Small intestine (tissue), 7 donors: Measurements from ENCODE around the gene NOTCH1. TPM values are rescaled to one million over a fixed set of nuclear protein-coding genes. Genes with fewer than 3 reads are reported as not detected.

Source experiments
- DNase-seq, 2 donors: peaks; one replicate each; pipeline versions ENCODE4 v3.0.0 to v3.0.0-alpha.2; 2013
- FAIRE-seq: peaks from 2 replicates; lab custom pipeline; 2012; peaks lifted over from hg19 to GRCh38; lab: Jason Lieb, UNC
- H3K27ac ChIP-seq, 3 donors: one replicate each; pipeline ENCODE4 v1.5.1; 2013; ENCODE audit warnings: low read length in 2 of 3, mild to moderate bottlenecking in 2 of 3, control low read depth in 1 of 3, inconsistent platforms in 1 of 3, low read depth in 1 of 3, moderate library complexity in 1 of 3
- H3K27me3 ChIP-seq, 3 donors: one replicate each; pipeline ENCODE4 v1.6.1; 2013; ENCODE audit warnings: low read length in 3 of 3, inconsistent platforms in 1 of 3; ENCODE audit not compliant: control insufficient read depth in 3 of 3, insufficient read depth in 3 of 3
- H3K36me3 ChIP-seq, 3 donors: one replicate each; pipeline ENCODE4 v1.6.1; 2013; ENCODE audit warnings: low read length in 3 of 3, inconsistent platforms in 1 of 3, low read depth in 1 of 3, mild to moderate bottlenecking in 1 of 3, moderate library complexity in 1 of 3; ENCODE audit not compliant: control insufficient read depth in 3 of 3, insufficient read depth in 2 of 3
- H3K4me1 ChIP-seq, 3 donors: one replicate each; pipeline ENCODE4 v1.6.1; 2013; ENCODE audit warnings: low read length in 2 of 3, inconsistent platforms in 1 of 3, low read depth in 1 of 3, mild to moderate bottlenecking in 1 of 3, moderate library complexity in 1 of 3; ENCODE audit not compliant: control insufficient read depth in 3 of 3, insufficient read depth in 2 of 3
- H3K4me3 ChIP-seq, 3 donors: one replicate each; pipeline ENCODE4 v1.5.1; 2013; ENCODE audit warnings: low read length in 3 of 3, control low read depth in 1 of 3, inconsistent platforms in 1 of 3, low read depth in 1 of 3, mild to moderate bottlenecking in 1 of 3, moderate library complexity in 1 of 3
- H3K9me3 ChIP-seq, 2 donors: one replicate each; pipeline ENCODE4 v1.6.1; 2013; ENCODE audit warnings: low read depth in 1 of 2, low read length in 1 of 2; ENCODE audit not compliant: control insufficient read depth in 2 of 2, insufficient read depth in 1 of 2
- WGBS, 3 donors: extraction: QIAGEN DNeasy Blood & Tissue Kit; methylation state at CpG; one replicate each; pipeline ENCODE4 v1.1.7; 2013; 5-methylcytosine and 5-hydroxymethylcytosine counted together
- polyA plus RNA-seq, 4 donors: library from polyadenylated mRNA; stranded (reverse) in 3 of 4; unstranded in 1 of 4; fragments of 200-250 nt in 3 of 4; fragments of 120-200 nt in 1 of 4; gene quantifications; one replicate each; pipeline versions ENCODE4 v1.2.1 to v1.2.3, GENCODE V29; 2013
- donor health status: healthy with polysubstance abuse.
- donor health status: control.
- donor health status: control.
- donor health status: Bipolar disorder and iron deficiency.
- donor health status: healthy.

The NOTCH1 gene
- polyA plus RNA-seq, 4 donors = 1.8 to 19.8 (median 7.3) TPM

- H3K27me3 ChIP-seq = no peaks in the 10 kb centered on the region
- no peak overlapping the region for H3K27ac ChIP-seq
- H3K36me3 ChIP-seq = peaks cover 21 to 85% (median 37%) of the 10 kb centered on the region in 3 donors
- 92 to 96% (median 95%) methylated on average over 26 of the region's 26 CpGs for WGBS, 3 donors
- DNase-seq (no peak), FAIRE-seq (no peak)
- no peak overlapping the region for H3K4me3 ChIP-seq
- H3K9me3 ChIP-seq = no peaks in the 10 kb centered on the region
- no peaks in the 10 kb centered on the region for H3K4me1 ChIP-seq
These were observed 94.5 kb downstream of the NOTCH1 start for GRCh38 chr9:136451221-136451877.

DNA sequence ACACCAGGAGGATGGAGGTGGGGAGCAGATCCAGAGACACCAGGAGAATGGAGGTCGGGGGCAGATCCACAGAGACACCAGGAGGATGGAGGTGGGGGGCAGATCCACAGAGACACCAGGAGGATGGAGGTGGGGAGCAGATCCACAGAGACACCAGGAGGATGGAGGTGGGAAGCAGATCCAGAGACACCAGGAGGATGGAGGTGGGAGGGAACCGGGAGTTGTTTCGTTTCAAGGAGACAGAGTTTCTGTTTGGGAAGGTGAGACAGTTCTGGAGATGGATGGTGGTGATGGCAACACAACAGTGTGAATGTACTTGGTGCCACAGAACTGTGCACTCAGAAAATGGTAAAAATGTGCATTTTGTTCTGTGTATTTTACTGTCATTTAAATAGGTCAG lies 97.2 kb downstream of the NOTCH1 start:
- Histone ChIP-seq H3K9me3 (no peaks in the 10 kb centered on the region), H3K4me1 (no peaks in the 10 kb centered on the region), H3K27me3 (no peaks in the 10 kb centered on the region), H3K4me3 (no peak overlapping the region), H3K36me3 (peaks cover 9 to 84% (median 30%) of the 10 kb centered on the region in 3 donors), H3K27ac (no peak overlapping the region)
- no peak for DNase-seq
- no peak for FAIRE-seq
- WGBS, 3 donors = 88 to 93% (median 90%) methylated on average over 3 of the region's 3 CpGs

- Histone ChIP-seq H3K9me3 (no peaks in the 10 kb centered on the region), H3K27ac (no peak overlapping the region), H3K4me3 (no peak overlapping the region), H3K27me3 (no peaks in the 10 kb centered on the region), H3K36me3 (peaks cover 9 to 93% (median 31%) of the 10 kb centered on the region in 3 donors), H3K4me1 (no peaks in the 10 kb centered on the region)
- no peak for DNase-seq
- no peak for FAIRE-seq
- WGBS, 3 donors = 93 to 95% (median 94%) methylated on average over 27 of the region's 27 CpGs
These were observed 98.6 kb downstream of the NOTCH1 start for GRCh38 chr9:136447173-136447778.

- Histone ChIP-seq H3K27ac (no peak overlapping the region), H3K36me3 (peaks cover 7 to 96% (median 31%) of the 10 kb centered on the region in 3 donors), H3K27me3 (no peaks in the 10 kb centered on the region), H3K9me3 (no peaks in the 10 kb centered on the region), H3K4me3 (no peak overlapping the region), H3K4me1 (no peaks in the 10 kb centered on the region)
- no peak for DNase-seq
- WGBS, 3 donors = 89 to 96% (median 90%) methylated on average over 7 of the region's 7 CpGs
- FAIRE-seq = no peak
These were observed 100.0 kb downstream of the NOTCH1 start for GRCh38 chr9:136445799-136446198.

Other genes starting within 250 kb of the NOTCH1 start
- gene CCDC187, start 242.0 kb downstream of the NOTCH1 start, polyA plus RNA-seq = 1 to 10 TPM in 1 of 4 donors, under 1 TPM in 1, not detected in 2; 0.01 to 2.7 TPM
- gene GPSM1, start 218.5 kb downstream of the NOTCH1 start, polyA plus RNA-seq = 10 to 100 TPM in 1 of 4 donors, 1 to 10 TPM in 3; 1.1 to 40.9 (median 2.9) TPM
- gene DNLZ, start 182.3 kb downstream of the NOTCH1 start, polyA plus RNA-seq = 10 to 100 TPM in 2 of 4 donors, 1 to 10 TPM in 2; 8.5 to 16.1 (median 11.0) TPM
- 1 to 10 TPM; 1.8 to 3.8 (median 2.3) TPM for gene CARD9, start 172.4 kb downstream of the NOTCH1 start, polyA plus RNA-seq
- gene SNAPC4, start 145.9 kb downstream of the NOTCH1 start, polyA plus RNA-seq = 10 to 100 TPM in 1 of 4 donors, 1 to 10 TPM in 3; 5.4 to 11.2 (median 6.3) TPM
- gene ENTR1, start 135.4 kb downstream of the NOTCH1 start, polyA plus RNA-seq = 10 to 100 TPM; 22.7 to 46.4 (median 31.8) TPM
- 10 to 100 TPM; 34.7 to 64.9 (median 48.9) TPM for gene PMPCA, start 135.4 kb downstream of the NOTCH1 start, polyA plus RNA-seq
- 1 to 10 TPM; 5.7 to 9.6 (median 7.3) TPM for gene INPP5E, start 106.2 kb downstream of the NOTCH1 start, polyA plus RNA-seq
- 10 to 100 TPM; 37.4 to 54.8 (median 39.7) TPM for gene SEC16A, start 63.0 kb downstream of the NOTCH1 start, polyA plus RNA-seq
- gene EGFL7, start 116.9 kb upstream of the NOTCH1 start, polyA plus RNA-seq = 100 to 1,000 TPM in 1 of 4 donors, 10 to 100 TPM in 3; 15.4 to 114 (median 34.6) TPM
- gene AGPAT2, start 141.4 kb upstream of the NOTCH1 start, polyA plus RNA-seq = 100 to 1,000 TPM; 222 to 653 (median 363) TPM
- 10 to 100 TPM in 2 of 4 donors, 1 to 10 TPM in 1, under 1 TPM in 1; 0.22 to 12.7 (median 6.6) TPM for gene DIPK1B, start 166.5 kb upstream of the NOTCH1 start, polyA plus RNA-seq
- gene LCN10, start 196.9 kb upstream of the NOTCH1 start, polyA plus RNA-seq = 1 to 10 TPM in 3 of 4 donors, not detected in 1; 1.1 to 8.4 (median 4.7) TPM
- gene LCN6, start 202.5 kb upstream of the NOTCH1 start, polyA plus RNA-seq = 10 to 100 TPM in 1 of 4 donors, 1 to 10 TPM in 2, not detected in 1; 1.4 to 21.5 (median 2.2) TPM
- gene LCN8, start 212.2 kb upstream of the NOTCH1 start, polyA plus RNA-seq = under 1 TPM in 1 of 4 donors, not detected in 3; 0.16 TPM
- 10 to 100 TPM in 2 of 4 donors, 1 to 10 TPM in 1, under 1 TPM in 1; 0.46 to 38.5 (median 8.8) TPM for gene LCN15, start 218.5 kb upstream of the NOTCH1 start, polyA plus RNA-seq
- gene TMEM141, start 245.3 kb upstream of the NOTCH1 start, polyA plus RNA-seq = 100 to 1,000 TPM; 148 to 518 (median 194) TPM